ENCODE results near the gene C1orf21.
"Not testable (repeated sequence)": the region's sequence is repeated elsewhere in the genome, so short reads cannot be mapped to it uniquely, and the experiment has no call there.

The C1orf21 gene

GRCh38 chr1:184386312-184387068, at the start of gene C1orf21:
Gene C1orf21, plus strand, starts transcription at chr1:184387029. Its CDS starts 90,481 bp downstream, at chr1:184477510.
- DNase-seq = peak; percentile 78
- Histone ChIP-seq H3K4me3 (ENCODE audit: low read depth, low read length) (peak within 1 kb of the TSS; percentile 69), H3K27ac (peak within 1 kb of the TSS; percentile 46), H3K36me3 (replicated peaks) (no peaks in the 10 kb centered on the region), H3K27me3 (replicated peaks) (no peaks in the 10 kb centered on the region)
- TF ChIP-seq CTCF (IDR thresholded peaks at IDR 0.05; ENCODE audit: low read depth, low read length, missing control alignments) = no peak
- in situ Hi-C loops (cut with HindIII; ENCODE audit: low pct_ligation_motif_present, low sequenced_read_pairs) = no loop called here

GRCh38 chr1:184337865-184338264, 49.0 kb upstream of the C1orf21 start:
- H3K27ac ChIP-seq; H3K36me3 ChIP-seq (replicated peaks); in situ Hi-C loops (cut with HindIII; ENCODE audit: low pct_ligation_motif_present, low sequenced_read_pairs); DNase-seq; H3K27me3 ChIP-seq (replicated peaks); H3K4me3 ChIP-seq (ENCODE audit: low read depth, low read length): not testable (repeated sequence)

GRCh38 chr1:184340984-184341383, 45.8 kb upstream of the C1orf21 start:
- no peaks in the 10 kb centered on the region for H3K27me3 ChIP-seq (replicated peaks)
- peak; percentile 51 for TF ChIP-seq CTCF (IDR thresholded peaks at IDR 0.05; ENCODE audit: low read depth, low read length, missing control alignments)
- H3K36me3 ChIP-seq (replicated peaks) = no peaks in the 10 kb centered on the region
- no peak overlapping the region for H3K4me3 ChIP-seq (ENCODE audit: low read depth, low read length)
- in situ Hi-C loops (cut with HindIII; ENCODE audit: low pct_ligation_motif_present, low sequenced_read_pairs) = no loop called here
- peak; percentile 4 for DNase-seq
- H3K27ac ChIP-seq = no peak overlapping the region

GRCh38 chr1:184350573-184350972, 36.3 kb upstream of the C1orf21 start:
- H3K4me3 ChIP-seq (ENCODE audit: low read depth, low read length) = no peak overlapping the region
- in situ Hi-C loops (cut with HindIII; ENCODE audit: low pct_ligation_motif_present, low sequenced_read_pairs) = no loop called here
- H3K27me3 ChIP-seq (replicated peaks) = no peaks in the 10 kb centered on the region
- no peak overlapping the region for H3K27ac ChIP-seq
- H3K36me3 ChIP-seq (replicated peaks) = no peaks in the 10 kb centered on the region
- DNase-seq = no peak
- TF ChIP-seq CTCF (IDR thresholded peaks at IDR 0.05; ENCODE audit: low read depth, low read length, missing control alignments) = no peak

GRCh38 chr1:184351416-184351975, 35.3 kb upstream of the C1orf21 start:
- H3K4me3 ChIP-seq (ENCODE audit: low read depth, low read length) = no peak overlapping the region
- in situ Hi-C loops (cut with HindIII; ENCODE audit: low pct_ligation_motif_present, low sequenced_read_pairs) = no loop called here

More at GRCh38 chr1:184351416-184351975, 35.3 kb upstream of the C1orf21 start:
- H3K36me3 ChIP-seq (replicated peaks) = no peaks in the 10 kb centered on the region
- H3K27ac ChIP-seq = no peak overlapping the region
- no peaks in the 10 kb centered on the region for H3K27me3 ChIP-seq (replicated peaks)
- DNase-seq = no peak
- no peak for TF ChIP-seq CTCF (IDR thresholded peaks at IDR 0.05; ENCODE audit: low read depth, low read length, missing control alignments)

Data from brain microvascular endothelial cell (primary cell).